GM19240 (cell line): ENCODE results near the gene EVA1C.
"Not testable (repeated sequence)": the region's sequence is repeated elsewhere in the genome, so short reads cannot be mapped to it uniquely, and the experiment has no call there.

ENCODE experiments used
- DNase-seq: peaks from one replicate; pipeline ENCODE4 v3.0.0; 2011; ENCODE audit warnings: low spot score; ENCODE audit not compliant: insufficient read length

EVA1C gene, protein sequence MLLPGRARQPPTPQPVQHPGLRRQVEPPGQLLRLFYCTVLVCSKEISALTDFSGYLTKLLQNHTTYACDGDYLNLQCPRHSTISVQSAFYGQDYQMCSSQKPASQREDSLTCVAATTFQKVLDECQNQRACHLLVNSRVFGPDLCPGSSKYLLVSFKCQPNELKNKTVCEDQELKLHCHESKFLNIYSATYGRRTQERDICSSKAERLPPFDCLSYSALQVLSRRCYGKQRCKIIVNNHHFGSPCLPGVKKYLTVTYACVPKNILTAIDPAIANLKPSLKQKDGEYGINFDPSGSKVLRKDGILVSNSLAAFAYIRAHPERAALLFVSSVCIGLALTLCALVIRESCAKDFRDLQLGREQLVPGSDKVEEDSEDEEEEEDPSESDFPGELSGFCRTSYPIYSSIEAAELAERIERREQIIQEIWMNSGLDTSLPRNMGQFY

DNA sequence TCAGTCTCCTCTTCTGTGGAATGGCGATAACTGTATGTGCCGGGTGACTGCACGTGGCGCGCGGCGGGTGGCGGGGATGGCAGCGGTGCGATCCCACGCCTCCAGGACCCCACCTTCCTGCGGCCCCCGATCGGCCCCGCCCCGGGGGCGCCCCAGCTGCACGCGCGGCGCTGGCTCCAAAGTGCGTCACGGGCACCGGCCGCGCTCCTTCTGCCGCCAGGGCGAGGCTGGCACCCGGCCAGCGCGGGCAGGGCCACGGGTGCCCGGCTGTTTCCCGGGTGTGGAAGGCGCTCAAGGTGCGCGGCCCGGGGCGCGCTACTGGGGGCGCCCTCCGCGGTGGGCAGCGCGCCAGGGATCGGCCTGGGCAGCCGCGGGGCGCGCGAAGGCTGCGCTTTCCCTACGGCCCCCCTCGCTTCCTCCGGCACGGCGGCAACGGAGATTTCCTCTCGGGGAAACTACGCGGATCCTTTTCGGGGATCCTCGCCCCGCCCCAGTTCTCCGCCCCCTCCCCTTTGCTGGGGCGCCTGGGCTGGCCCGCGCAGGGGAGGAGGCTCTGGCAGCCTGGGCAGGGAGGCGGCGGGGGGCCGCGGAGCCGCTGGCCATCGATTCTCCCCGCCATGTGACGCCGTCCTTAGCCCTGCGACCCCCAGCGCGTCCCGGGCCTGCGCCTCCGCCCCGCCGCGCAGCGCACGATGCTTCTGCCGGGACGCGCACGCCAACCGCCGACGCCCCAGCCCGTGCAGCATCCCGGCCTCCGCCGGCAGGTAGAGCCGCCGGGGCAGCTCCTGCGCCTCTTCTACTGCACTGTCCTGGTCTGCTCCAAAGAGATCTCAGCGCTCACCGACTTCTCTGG lies at the start of gene EVA1C:
Gene EVA1C, plus strand, starts transcription at position 545 of the 853 bp plus-strand sequence. Its CDS starts 148 bp downstream, at position 693.
- DNase-seq, result no peak

DNA sequence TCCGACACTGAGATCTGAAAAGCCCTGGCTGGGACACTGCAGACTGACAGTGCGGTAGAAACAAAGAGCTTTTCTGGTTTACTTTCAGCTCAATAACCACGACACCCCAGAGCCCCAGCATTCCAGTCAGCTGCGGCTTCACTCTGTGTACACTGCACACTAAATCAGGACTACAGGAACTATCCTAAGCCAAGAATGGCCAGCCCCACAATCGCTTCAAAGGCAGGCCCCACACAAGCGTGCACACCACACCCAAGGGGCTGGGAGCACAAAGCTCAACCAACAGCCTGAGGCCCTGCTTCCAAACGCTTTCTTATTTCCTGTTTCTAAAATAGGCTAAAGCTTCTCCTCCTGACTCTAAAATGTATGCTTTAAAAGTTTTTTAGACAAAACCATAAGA lies 48.1 kb upstream of the EVA1C start:
- DNase-seq, result no peak

DNA sequence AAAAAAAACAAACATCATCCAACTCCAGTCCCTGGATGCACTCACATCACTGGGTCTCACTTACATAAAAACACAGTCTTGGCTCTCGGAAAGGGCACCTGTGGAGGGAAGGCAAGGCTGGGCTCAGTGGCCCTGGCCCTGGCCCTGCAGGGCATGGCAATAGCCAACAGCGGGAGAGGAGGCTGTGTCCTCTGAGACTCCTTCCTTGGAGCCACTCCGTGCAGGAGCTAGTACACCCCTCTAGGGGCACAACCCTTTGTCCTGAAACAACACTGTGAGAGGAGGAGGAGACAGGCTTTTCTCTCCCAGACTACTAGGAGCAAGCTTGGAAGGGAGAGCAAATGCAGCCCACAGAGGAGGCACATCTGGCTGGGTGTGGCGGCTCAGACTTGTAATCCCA lies 47.7 kb upstream of the EVA1C start:
- DNase-seq, result no peak

DNA sequence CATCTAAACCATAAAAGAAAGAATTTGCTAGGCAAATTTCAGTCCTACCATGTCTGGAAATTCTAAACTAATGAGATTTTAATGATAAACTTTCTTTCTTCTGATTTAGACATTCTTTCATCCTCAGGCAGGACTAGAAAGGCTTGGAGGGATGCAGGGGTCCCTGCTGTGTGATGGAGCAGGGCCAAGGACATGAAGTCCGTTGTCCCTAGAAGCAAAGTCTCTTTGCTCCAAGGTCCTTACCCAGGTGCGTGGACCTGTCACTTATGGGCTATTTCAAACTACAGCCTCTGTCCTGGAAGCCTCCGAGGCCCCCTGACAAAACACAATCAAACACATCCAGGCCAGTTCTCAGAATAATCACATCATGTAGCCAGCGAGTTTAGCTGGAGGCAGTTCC lies 46.3 kb upstream of the EVA1C start:
- no peak for DNase-seq

DNA sequence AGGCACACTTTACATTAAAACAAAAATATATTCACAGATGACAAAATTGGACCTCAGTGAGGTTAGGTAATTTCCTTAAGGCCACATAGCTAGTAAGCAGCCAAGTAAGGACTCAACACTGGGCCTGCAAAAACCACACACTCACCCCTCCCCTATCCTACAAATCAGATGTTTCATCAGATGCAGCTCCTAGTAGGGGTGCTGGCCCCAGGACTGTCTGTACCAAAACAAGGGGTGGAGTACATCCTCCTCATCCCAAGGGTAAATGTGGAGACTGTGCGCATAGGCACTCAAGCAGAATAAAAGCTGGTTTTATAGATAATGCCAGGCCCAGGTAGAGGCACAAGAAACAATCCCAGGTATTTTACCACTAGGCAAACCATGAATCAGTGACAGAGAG lies 45.3 kb upstream of the EVA1C start:
- DNase-seq, result no peak

DNA sequence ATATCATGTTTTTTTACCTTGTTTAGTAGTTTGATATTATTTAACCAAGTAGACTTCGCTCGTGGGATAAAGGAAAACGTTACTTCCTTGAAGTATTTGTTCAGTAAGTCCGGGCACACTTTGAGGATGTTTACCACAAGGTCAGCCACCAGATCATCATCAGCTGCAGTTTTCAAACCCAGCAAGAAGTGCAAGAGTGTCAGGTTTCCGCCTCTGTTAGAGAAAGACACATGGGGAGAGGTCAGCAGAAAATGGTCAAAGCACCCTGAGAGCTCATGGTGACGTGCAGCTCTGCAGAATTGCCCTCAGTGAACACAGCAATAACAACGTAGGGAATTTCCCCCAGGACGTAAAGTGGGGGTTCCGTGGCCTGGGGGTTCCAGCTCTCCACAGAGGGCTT lies 44.1 kb upstream of the EVA1C start:
- no peak for DNase-seq

DNA sequence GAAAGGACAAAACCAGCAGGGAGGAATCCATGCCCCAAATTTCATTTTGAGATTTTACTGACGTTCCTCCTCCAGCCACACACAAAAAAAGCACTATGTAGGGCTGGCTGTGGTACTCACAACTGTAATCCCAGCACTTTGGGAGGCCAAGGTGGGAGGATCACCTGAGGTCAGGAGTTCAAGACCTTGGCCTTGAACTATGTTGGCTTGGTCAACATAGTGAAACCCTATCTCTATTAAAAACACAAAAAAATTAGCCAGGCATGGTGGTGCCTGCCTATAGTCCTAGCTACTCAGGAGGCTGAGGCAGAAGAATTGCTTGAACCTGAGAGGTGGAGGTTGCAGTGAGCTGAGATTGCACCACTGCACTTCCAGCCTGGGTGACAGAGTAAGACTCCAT lies 43.5 kb upstream of the EVA1C start:
- DNase-seq, result not testable (repeated sequence)

DNA sequence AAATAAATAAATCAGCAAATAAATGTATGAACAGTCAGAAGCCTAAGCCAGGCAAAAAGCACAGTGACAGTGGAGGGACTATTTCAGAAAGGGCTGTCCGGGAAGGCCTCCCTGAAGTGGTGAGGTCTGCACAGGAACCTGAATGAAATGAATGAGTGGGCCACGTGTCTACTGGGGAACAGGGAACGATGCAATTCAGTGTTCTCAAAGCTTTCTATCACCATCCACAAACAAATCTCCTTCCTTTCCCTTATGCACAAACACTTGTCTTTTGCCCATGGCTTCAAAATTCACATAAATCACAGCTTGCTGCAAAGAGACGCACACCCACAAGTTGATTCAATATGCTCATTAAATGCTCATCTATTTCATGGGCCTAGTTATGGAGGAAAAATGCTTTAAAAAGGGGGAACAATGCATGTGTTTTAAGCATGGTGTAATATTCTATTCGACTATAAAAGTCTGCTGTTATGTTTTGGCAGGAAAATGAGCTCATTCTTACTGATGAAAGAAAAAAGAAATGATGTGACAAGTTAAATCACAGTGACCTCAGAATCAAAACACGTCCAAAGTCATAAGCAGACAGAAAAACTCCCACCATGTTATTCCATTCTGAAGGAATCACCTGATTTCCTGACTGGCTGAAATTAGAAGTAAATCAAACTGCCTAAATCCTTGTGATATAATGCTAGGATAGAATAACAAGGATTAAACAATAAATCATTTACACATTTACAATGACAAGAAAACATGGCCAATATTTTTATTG lies 41.3 kb upstream of the EVA1C start:
- DNase-seq, result no peak

DNA sequence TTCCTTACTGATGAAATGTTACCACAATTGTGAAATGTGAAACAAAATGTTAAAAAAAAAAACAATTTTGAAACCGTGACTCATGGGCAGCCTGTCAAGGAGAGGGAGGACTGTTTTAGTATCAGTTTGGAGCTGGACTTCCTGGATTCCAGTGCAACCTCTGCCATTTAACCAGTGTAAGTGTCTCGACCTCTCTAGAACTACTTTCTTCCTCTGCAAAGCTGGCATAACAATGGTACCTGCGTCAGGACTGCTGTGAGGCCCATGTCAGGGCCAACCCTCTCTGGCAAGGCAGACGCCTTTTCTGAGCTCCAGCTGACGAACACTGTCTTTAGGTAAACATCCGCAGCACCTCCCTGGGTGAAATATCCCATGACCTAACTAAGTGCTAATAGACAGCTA lies 40.6 kb upstream of the EVA1C start:
- DNase-seq, result no peak

DNA sequence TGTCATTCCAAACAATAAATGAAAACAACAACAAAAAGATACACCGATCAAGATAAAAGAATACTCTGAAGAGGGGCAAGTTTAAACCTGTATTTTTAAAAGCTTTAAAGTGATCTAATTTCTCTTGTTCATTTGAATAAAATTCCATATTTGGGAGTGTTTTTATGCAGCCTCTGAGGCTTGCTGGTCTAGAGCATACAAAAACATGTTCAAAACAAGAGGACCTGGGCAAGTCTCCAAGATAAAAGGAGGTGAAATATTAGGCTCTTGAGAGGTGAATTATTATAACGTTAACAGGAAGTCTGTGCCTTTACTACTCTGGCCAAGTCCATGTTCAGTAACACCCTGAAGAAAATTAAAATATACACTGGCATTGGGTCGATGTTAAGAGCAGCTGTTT lies 39.8 kb upstream of the EVA1C start:
- DNase-seq, result no peak

DNA sequence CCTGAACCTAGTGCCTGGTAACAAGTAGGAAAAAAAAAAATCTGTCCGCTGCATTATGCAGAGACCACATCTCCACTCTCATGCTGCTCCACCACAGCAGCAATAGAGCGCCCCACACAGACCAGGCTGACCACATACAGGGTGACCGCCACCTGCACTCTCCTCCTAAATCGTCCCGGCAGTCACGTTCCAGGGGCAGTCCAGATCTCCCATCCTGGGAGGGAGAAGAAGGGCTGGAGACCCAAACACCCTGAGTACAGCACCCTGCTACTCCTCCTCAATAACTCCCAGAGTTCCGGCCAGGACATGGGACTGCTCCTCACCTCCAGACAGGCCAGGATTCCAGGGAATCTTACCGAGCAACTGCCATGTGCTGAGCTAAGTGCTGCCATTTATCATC lies 35.0 kb upstream of the EVA1C start:
- DNase-seq, result no peak

DNA sequence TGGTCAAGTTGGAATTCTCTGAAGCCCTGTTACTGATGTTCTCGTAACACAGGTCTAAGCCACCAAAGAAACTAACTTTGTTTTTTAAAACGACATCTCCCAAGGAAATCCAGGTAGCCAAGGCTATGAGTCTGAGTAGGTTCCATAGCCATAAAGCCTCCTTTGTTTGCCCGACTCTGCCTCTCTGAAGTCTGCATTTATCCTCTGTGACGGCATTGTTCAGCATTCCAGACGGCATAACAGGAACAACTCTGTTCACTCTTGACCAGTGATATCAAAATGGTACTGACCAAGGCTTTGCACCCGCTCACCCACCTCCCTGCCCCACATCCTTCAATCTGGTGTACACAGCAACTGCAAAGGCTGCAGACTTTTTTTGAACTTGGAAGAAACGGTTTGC lies 34.5 kb upstream of the EVA1C start:
- no peak for DNase-seq

DNA sequence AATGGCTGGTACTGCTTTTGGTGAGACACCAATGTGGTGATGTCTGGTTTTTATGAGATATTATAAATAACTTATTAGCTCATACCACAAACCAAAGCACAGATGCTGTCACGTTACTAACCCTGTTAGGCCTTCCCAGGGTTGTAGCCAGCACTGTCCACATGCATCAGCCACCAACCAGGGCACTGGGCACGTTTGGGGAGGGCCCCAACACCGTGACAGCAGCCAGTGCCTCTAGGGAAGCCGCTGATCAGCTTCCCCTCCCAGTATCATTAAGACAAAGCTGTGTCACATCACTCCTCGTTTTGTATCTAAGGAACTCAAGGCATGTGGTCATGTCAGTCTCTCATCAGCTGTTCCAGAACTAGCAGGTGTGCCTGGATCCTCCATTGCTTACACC lies 33.5 kb upstream of the EVA1C start:
- DNase-seq, result no peak

DNA sequence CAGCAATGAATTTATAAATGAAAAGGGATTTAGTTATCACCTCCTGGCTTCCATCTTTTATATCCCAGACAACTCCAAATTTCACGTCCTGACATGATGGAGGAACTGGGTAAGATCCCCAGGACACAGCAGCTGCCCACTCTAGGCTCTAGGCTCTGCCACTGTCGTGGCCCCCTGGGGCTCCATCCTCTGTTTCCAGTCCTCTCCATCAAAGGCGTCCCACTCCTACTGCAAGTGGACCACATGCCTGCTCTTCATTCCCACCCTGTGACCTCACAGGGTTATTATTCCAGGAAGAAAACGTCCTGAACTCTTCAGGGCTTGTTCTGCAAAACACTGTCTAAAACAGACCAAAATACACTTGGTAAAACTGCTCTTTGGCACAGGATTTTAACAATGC lies 31.6 kb upstream of the EVA1C start:
- DNase-seq, result no peak

DNA sequence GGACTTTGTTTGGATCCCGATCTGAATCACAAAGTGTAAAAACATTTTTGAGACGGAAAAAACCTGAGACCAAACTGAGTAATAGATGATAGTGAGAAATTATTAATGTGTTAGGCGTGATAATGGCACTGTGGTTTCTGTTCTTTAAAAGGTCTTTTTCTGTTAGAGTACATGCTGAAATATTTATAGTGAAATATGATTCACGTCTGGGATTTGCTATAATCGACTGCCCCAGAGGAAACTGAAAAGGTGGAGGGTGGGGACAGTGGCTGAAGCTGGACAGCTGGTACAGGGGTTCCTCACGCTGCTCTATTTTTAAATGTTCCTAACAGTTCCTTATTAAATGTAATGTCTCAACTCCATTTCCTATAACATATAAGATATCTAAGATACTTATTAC lies 30.9 kb upstream of the EVA1C start:
- DNase-seq, result no peak

DNA sequence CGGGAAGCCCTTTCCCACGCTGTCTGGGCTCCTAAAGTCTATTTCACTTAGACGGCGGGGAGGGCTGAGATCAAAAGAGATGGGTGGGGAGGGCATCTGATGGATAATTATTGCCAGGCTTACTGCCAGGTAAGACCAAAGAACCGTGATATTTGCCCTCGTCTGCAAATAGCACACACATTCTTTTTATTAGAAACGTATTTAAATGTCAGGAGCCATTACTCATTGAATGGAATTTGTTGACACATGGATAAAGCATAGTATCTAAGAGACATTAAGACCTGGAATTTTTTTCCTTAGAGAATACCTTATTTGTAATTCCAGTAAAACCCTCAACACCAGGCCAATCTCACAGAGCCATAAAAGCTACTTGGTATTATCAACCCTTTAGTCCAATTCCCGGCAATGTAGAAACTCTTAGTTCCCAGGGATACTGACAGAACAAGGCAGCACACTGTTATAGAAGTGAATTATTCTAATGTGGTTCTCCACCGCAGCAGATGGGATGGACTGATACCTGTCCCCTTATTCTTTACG lies 30.3 kb upstream of the EVA1C start:
- DNase-seq, result no peak

DNA sequence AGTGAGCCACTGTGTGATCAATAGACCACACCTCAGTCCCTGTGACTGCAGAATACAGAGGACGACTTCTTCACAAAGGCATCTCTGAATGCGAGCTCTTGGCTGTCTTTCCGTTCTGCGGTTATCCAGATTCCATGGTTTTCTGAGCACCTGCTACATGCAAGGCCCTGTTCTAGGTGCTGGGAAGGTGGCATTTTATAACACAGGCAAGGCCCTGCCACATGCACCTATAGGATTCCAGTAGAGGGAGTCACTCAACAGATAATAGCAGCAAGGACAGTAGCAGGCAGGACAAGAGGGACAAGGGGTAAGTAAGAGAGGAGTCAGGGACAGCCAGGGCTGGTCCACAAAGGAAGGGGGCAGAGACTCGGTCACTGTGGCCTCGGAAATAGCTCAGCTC lies 28.7 kb upstream of the EVA1C start:
- no peak for DNase-seq

DNA sequence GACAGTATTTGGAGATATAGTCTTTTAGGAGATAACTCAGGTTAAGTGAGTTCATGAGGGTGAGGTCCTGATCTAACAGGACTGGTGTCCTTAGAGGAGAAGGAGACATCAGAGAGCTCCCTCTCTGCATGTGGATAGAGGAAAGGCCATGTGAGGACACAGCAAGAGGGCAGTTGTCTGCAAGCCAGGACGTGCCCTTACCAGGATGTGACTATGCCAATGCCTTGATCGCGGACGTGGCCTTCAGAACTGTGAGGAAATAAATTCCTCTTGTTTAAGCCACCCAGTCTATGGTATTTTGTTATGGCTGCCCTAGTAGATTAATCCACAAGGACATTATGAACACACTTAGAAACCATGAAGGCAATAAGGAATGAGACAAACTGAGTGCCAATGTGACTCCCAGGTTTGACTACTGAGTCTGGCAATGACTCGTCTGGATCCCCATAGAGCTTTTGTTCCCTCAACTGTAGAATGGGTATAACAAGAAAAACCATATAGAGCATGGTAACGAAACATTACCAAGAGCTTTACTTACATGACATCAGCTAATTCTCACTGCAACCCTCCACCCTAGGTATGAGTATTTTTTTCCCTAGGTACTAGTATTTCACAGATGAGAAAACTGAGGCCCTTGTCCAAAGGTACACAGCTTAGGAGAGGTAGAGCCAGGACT lies 26.2 kb upstream of the EVA1C start:
- DNase-seq, result no peak

DNA sequence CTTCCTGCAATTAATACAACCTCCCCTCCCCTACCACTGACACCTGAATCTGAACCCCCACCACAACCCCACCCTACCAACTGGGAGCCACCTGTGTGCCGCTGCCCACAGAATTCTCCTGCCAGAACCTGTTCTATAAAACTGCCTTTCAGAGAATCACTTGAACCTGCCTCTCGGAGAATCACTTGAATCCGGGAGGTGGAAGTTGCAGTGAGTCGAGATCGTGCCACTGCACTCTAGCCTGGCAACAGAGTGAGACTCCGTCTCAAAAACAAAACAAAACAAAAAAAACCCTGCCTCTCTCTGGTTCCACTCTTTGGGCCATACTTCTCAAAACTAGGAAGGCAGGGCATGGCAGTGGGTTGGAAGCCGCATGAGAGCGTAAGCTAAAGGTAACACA lies 25.4 kb upstream of the EVA1C start:
- no peak for DNase-seq

DNA sequence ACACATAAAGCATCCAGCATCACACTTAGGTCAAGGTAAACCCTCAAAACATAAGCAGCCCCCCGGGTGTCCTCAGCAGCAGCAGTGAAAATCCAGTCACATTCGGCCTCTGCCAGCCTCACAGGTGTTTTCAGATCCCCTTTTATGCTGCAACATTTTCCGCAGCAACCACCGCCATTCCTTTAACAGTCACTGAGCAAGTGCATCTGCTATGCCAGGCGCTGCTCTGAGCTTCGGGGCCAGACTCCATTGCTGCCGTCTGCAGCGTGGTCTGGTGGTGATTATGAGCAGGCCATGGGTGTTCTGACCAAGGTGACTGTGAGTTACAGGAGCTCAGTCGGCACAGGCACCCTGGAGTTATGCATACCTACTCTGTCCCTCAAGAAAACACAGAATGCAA lies 24.2 kb upstream of the EVA1C start:
- no peak for DNase-seq
